Measurements from ENCODE around the gene SH3RF2. TPM values are rescaled to one million over a fixed set of nuclear protein-coding genes. Genes with fewer than 3 reads are reported as not detected.
"Not testable (repeated sequence)": the region's sequence is repeated elsewhere in the genome, so short reads cannot be mapped to it uniquely, and the experiment has no call there.

The SH3RF2 gene
- total RNA-seq, 2 experiments from 2014 or later: 0.12 TPM; not detected in 1

DNA sequence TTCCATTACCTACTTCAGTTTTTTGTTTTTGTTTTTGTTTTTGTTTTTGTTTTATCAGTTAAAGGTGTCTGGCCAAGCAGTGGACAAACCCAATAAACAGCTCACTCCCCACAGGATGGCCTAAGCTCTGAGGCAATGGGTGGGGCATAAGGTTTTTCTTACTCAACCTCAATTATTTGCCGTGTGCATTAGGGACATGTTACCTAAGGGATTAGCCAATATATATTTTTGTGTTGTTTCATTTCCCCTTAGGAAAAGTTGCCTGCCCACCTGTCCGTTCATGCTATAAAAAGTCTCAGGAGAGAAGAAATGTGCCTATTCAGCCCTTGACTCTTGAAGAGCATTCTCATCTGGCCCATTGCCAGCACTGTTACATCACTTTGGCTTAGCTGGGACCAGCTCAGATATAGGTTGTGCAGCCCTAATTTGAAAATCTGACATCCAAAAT lies 7.3 kb downstream of the SH3RF2 start:
- intact Hi-C loops (cut with micrococcal nuclease): no loop called here
- peaks cover 29% of the 10 kb centered on the region for H3K4me1 Mint-ChIP-seq (ENCODE audit: low read depth)

DNA sequence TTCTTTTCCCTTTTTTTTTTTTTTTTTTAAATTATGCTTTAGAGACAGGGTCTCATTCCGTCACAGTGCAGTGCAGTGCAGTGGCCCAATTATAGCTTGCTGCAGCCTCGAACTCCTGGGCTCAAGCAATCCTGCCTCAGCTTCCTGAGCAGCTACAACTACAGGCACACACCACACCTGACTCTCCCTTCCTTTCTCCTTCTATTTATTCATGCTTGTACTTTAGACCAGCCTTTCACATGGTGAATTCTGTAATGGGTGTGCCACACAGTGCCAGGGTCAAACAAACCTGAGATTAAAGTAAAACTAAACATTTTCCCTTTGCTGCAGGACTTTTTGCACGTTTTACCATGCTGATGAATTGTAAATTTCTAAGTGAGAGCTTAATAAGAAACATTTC lies 8.0 kb downstream of the SH3RF2 start:
- Mint-ChIP-seq H3K27me3 (peaks cover 33% of the 10 kb centered on the region), H3K4me3 (no peak overlapping the region), H3K36me3 (no peaks in the 10 kb centered on the region), H3K9me3 (no peaks in the 10 kb centered on the region), H3K27ac (no peak overlapping the region), H3K4me1 (ENCODE audit: low read depth) (peaks cover 29% of the 10 kb centered on the region)
- DNase-seq: no peak
- intact Hi-C loops (cut with micrococcal nuclease): no loop called here
- ChIA-PET POLR2A (no interaction called here), CTCF (no interaction called here)

More for the DNA sequence above, 7.3 kb downstream of the SH3RF2 start:
- Mint-ChIP-seq H3K27ac (no peak overlapping the region), H3K4me3 (no peak overlapping the region), H3K36me3 (no peaks in the 10 kb centered on the region), H3K9me3 (no peaks in the 10 kb centered on the region), H3K27me3 (peaks cover 33% of the 10 kb centered on the region)
- ChIA-PET POLR2A (no interaction called here), CTCF (no interaction called here)
- no peak for DNase-seq

DNA sequence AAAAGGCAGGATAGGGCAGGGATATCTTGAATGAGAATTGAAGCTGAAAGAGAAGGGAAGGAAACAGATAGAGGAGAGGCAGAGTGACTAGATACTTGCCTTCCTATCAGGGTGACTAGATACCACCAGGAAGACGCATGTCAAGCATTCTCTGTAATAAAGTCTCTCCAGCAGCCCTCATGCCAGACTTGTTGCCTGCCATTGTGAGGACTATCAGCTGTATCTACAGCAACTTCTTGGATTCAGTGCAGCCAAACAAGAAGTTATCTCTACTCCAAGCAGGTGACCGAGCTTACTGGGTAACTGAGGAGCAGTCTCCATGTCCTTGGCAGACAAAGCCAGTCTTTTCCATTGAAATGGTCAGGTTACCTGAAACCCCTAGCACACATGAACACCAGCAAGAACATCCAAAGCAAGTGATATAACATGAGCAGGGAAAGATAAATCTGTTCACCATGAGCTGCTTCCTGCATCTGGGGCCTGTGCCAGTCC lies 9.3 kb downstream of the SH3RF2 start:
- H3K36me3 Mint-ChIP-seq: no peaks in the 10 kb centered on the region
- no peak overlapping the region for H3K4me3 Mint-ChIP-seq
- peaks cover 29% of the 10 kb centered on the region for H3K4me1 Mint-ChIP-seq (ENCODE audit: low read depth)
- H3K27me3 Mint-ChIP-seq: peaks cover 27% of the 10 kb centered on the region
- no peak for DNase-seq
- CTCF ChIA-PET: interaction anchor here (0.9 to 1.3 kb wide), 3 partner anchors 8 to 1742 kb away, joined by 3 to 5 read pairs (median 4); no protein-coding TSS in a partner anchor
- intact Hi-C loops (cut with micrococcal nuclease): loop anchor here (1.0 to 2.0 kb wide), 4 partner anchors 8 to 1757 kb away; partner anchors contain the start of genes LARS1 and RBM27
- no peaks in the 10 kb centered on the region for H3K9me3 Mint-ChIP-seq
- POLR2A ChIA-PET: interaction anchor here (0.9 to 1.2 kb wide), 4 partner anchors 8 to 258 kb away, joined by 3 to 7 read pairs (median 4); partner anchors contain the start of gene RBM27
- H3K27ac Mint-ChIP-seq: no peak overlapping the region

DNA sequence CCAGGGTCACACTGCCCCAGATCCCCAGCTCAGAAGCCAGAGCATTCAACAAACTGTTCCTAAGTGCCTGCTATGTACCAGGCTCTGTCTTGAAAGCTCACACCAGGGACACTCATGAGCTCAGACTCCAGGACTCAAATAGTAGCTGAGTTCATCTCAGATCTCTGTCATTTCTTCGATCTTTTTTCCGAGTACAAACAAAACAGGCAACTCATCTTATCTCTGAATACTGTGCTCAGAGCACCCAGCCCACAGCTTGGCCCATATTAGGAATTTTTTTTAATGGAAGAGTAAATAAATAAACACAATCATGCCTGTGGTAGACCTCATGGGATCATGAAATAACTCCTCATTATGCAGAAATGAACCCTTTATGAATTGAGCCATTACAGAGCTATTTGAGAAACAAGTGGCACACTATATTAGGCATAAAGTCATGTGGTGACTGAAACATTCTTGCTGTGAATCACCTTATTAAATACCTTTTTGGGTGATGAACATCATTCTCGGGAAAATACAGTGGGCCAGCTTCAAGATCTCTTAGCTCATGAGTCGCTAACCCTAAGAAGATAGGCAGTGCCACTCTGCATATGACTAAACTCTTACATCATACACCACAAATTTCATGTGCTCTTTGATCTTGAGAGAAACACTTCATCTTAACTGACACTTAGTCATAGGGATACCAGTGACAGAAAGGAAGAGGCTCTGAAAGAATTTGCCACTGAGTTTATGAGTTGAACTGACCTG lies 9.9 kb downstream of the SH3RF2 start:
- peak overlapping the region; percentile 2 for H3K4me3 Mint-ChIP-seq
- intact Hi-C loops (cut with micrococcal nuclease): loop anchor here (1.0 to 2.0 kb wide), 4 partner anchors 9 to 1757 kb away; partner anchors contain the start of genes LARS1 and RBM27
- CTCF ChIA-PET: interaction anchor here (0.9 to 1.3 kb wide), 3 partner anchors 9 to 1742 kb away, joined by 3 to 5 read pairs (median 4); no protein-coding TSS in a partner anchor
- H3K36me3 Mint-ChIP-seq: no peaks in the 10 kb centered on the region
- no peaks in the 10 kb centered on the region for H3K9me3 Mint-ChIP-seq
- DNase-seq: no peak
- peaks cover 26% of the 10 kb centered on the region for H3K27me3 Mint-ChIP-seq
- H3K4me1 Mint-ChIP-seq (ENCODE audit: low read depth): peaks cover 27% of the 10 kb centered on the region
- H3K27ac Mint-ChIP-seq: no peak overlapping the region
- POLR2A ChIA-PET: interaction anchor here (0.9 to 1.2 kb wide), 5 partner anchors 9 to 257 kb away, joined by 3 to 7 read pairs (median 4); partner anchors contain the start of gene RBM27

DNA sequence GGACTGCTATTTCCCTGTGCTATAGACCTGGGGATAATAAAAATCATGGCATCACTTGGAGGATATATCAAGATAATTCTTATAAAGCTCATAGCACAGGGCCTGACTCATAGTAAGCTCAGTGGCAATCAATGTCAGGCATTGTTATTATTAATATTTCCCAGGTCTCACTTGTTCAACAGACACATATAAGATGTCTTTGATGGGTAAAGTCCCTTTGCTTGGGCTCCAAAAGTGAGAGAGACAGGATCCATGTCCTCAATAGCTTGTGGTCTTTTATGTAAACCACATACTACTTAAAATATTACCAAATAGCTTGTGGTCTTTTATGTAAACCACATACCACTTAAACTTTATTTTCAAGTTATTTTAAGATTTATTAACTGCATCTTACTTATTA lies 11.2 kb downstream of the SH3RF2 start:
- Mint-ChIP-seq H3K27me3 (peaks cover 20% of the 10 kb centered on the region), H3K36me3 (no peaks in the 10 kb centered on the region), H3K4me3 (no peak overlapping the region), H3K27ac (no peak overlapping the region), H3K4me1 (ENCODE audit: low read depth) (peaks cover 19% of the 10 kb centered on the region), H3K9me3 (no peaks in the 10 kb centered on the region)
- DNase-seq: no peak
- ChIA-PET POLR2A (no interaction called here), CTCF (no interaction called here)
- intact Hi-C loops (cut with micrococcal nuclease): loop anchor here (2.0 kb wide), 2 partner anchors 255 to 1759 kb away; partner anchors contain the start of gene RBM27

DNA sequence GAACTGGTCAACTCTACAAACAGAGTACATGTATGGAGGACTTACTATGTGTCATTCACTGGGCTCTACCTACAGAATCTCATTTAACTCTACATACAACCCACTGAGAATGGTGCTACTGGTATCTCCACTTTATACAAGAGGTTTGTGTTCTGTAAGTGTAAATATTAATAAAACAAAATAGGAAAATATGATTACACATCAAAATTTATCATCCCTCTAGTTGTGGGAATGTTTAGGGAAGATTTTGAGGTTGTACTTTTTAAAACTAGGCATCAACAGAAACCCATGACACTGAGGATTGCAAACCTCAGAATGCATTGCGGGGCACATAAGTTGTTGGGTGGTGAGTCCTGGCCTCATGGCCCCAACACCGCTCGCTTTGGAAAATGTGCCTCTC lies 11.7 kb downstream of the SH3RF2 start:
- Mint-ChIP-seq H3K27ac (no peak overlapping the region), H3K9me3 (no peaks in the 10 kb centered on the region), H3K4me3 (no peak overlapping the region), H3K4me1 (ENCODE audit: low read depth) (peaks cover 19% of the 10 kb centered on the region), H3K36me3 (no peaks in the 10 kb centered on the region), H3K27me3 (peaks cover 21% of the 10 kb centered on the region)
- ChIA-PET CTCF (no interaction called here), POLR2A (no interaction called here)
- intact Hi-C loops (cut with micrococcal nuclease): no loop called here
- DNase-seq: no peak

DNA sequence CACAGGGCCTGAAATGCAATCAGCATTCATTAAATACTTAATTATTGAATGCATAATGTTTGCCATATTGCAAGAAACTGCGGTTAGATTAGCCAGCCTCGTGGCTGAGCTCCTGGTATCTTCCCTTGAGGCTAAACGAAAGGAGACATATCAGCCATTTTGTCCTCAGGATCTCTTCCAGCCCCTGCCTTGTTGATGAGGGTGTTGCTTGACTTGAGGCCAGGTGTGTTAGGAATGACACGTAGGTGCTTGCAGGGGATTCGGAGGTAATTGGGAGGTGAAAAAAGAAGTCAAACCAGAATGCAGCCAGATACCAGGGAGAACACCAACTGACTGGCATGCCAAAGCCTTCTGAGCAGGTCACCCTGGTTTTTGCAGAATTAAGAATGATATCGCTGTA lies 12.5 kb downstream of the SH3RF2 start:
- H3K4me3 Mint-ChIP-seq: no peak overlapping the region
- H3K27ac Mint-ChIP-seq: no peak overlapping the region
- no peaks in the 10 kb centered on the region for H3K9me3 Mint-ChIP-seq
- POLR2A ChIA-PET: no interaction called here
- CTCF ChIA-PET: interaction anchor here (1.1 kb wide), 1 partner anchor 32 kb away, joined by 3 read pairs; no protein-coding TSS in a partner anchor
- H3K36me3 Mint-ChIP-seq: no peaks in the 10 kb centered on the region
- peaks cover 20% of the 10 kb centered on the region for H3K27me3 Mint-ChIP-seq
- peaks cover 19% of the 10 kb centered on the region for H3K4me1 Mint-ChIP-seq (ENCODE audit: low read depth)
- intact Hi-C loops (cut with micrococcal nuclease): no loop called here
- no peak for DNase-seq

DNA sequence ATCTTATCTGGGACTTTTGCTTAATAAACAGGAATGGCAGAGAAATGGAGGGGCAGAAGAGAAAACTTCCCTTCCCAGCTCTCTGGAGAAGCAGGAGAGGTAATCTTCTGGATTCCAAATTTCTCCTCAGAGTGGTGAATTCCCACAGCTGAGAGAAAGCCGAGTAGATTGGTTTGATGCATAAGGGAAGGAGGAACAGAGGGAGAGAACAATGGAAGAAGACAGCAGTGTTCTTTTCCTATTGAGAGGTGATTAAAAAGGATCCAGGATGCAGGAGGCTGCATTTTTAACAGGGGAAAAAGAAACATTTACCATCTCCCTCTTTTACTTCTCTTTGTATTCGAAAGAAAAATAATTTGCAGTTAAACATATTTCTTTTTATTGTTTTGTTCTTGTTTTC lies 13.1 kb downstream of the SH3RF2 start:
- intact Hi-C loops (cut with micrococcal nuclease): no loop called here
- ChIA-PET POLR2A (no interaction called here), CTCF (interaction anchor here (1.1 kb wide), 1 partner anchor 32 kb away, joined by 3 read pairs; no protein-coding TSS in a partner anchor)
- Mint-ChIP-seq H3K36me3 (no peaks in the 10 kb centered on the region), H3K4me3 (no peak overlapping the region), H3K27me3 (peaks cover 23% of the 10 kb centered on the region), H3K9me3 (no peaks in the 10 kb centered on the region), H3K4me1 (ENCODE audit: low read depth) (peaks cover 19% of the 10 kb centered on the region), H3K27ac (no peak overlapping the region)
- DNase-seq: no peak

DNA sequence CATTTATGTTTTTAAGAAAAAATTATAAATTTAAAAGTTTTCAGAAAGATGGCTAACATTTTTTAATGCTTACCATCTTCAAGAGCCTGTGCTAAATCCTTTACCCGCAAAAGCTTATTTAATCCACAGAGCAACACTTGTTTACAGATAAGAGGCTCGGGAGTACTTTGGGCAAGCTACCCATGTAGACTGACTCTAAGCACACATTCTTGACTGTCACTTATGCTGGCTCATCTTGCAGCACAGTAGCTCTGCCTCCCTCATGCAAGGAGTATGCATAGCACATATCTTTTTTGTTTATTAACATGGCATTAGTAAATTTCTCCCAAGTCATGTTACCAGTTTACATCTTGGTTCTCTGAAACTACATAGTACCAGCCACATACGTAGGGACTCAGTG lies 14.7 kb downstream of the SH3RF2 start:
- DNase-seq: no peak
- no peaks in the 10 kb centered on the region for H3K9me3 Mint-ChIP-seq
- H3K36me3 Mint-ChIP-seq: no peaks in the 10 kb centered on the region
- H3K27ac Mint-ChIP-seq: no peak overlapping the region
- peaks cover 19% of the 10 kb centered on the region for H3K27me3 Mint-ChIP-seq
- intact Hi-C loops (cut with micrococcal nuclease): no loop called here
- H3K4me1 Mint-ChIP-seq (ENCODE audit: low read depth): peaks cover 11% of the 10 kb centered on the region
- no peak overlapping the region for H3K4me3 Mint-ChIP-seq
- ChIA-PET CTCF (no interaction called here), POLR2A (no interaction called here)

DNA sequence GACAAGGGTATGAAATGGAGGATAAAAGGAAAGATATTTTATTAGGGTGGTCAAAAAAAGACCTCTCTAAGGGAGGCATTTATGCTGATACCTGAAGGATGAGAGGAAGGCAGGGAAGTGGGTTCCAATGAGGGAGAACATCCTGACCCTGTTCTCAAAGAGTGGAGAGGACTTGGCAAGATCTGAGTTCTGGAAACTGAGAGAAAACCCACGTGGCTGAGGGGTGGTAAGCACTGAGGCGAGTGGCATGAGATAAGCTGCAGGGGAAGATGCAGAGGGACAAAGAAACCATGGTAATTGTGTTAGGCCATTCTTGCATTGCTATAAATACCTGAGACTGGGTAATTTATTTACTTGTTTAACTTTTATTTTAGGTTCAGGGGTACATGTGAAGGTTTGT lies 16.8 kb downstream of the SH3RF2 start:
- Mint-ChIP-seq H3K36me3 (no peaks in the 10 kb centered on the region), H3K4me1 (ENCODE audit: low read depth) (no peaks in the 10 kb centered on the region), H3K9me3 (no peaks in the 10 kb centered on the region), H3K27me3 (peaks cover 19% of the 10 kb centered on the region), H3K4me3 (no peak overlapping the region), H3K27ac (no peak overlapping the region)
- ChIA-PET POLR2A (no interaction called here), CTCF (no interaction called here)
- intact Hi-C loops (cut with micrococcal nuclease): loop anchor here (2.0 kb wide), 1 partner anchor 16 kb away; the partner anchor contains the start of gene SH3RF2
- DNase-seq: no peak

DNA sequence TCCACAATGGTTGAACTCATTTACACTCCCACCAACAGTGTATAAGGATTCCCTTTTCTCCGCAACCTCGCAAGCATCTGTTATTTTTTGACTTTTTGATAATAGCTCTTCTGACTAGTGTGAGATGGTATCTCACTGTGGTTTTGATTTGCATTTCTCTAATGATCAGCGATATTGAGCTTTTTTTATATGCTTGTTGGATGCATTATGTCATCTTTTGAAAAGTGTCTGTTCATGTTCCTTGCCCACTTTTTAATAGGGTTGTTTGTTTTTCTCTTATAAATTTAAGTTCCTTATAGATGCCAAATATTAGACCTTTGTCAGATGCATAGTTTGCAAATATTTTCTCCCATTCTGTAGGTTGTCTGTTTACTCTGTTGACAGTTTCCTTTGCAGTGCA lies 17.8 kb downstream of the SH3RF2 start:
- intact Hi-C loops (cut with micrococcal nuclease); H3K9me3 Mint-ChIP-seq; POLR2A ChIA-PET; DNase-seq; H3K27ac Mint-ChIP-seq; CTCF ChIA-PET; H3K4me3 Mint-ChIP-seq; H3K4me1 Mint-ChIP-seq (ENCODE audit: low read depth); H3K36me3 Mint-ChIP-seq: not testable (repeated sequence)
- H3K27me3 Mint-ChIP-seq: peaks cover 16% of the 10 kb centered on the region

DNA sequence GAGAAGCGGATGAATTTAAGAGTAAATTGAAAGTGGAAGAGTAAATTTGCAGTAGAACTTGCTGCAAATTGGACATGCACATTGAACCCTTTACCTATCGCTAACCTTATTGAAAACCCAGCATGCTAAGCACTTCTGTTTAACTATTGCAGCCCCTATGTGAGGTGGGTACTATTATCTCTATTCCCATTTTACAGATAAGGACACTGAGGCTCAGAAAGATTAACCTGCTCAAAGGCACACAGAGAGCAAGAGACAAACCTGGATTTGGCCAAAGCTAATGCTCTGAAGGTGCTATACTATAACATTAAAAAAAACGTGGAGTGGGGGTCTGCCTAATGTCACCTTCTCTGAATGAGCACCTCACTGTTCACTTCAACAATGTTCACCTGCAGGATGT lies 21.0 kb downstream of the SH3RF2 start:
- DNase-seq: no peak
- H3K4me1 Mint-ChIP-seq (ENCODE audit: low read depth): no peaks in the 10 kb centered on the region
- CTCF ChIA-PET: no interaction called here
- no peak overlapping the region for H3K4me3 Mint-ChIP-seq
- POLR2A ChIA-PET: interaction anchor here (0.5 kb wide), 1 partner anchor 889 kb away, joined by 3 read pairs; no protein-coding TSS in a partner anchor
- no peaks in the 10 kb centered on the region for H3K36me3 Mint-ChIP-seq
- H3K27ac Mint-ChIP-seq: no peak overlapping the region
- H3K9me3 Mint-ChIP-seq: no peaks in the 10 kb centered on the region
- H3K27me3 Mint-ChIP-seq: peaks cover 8% of the 10 kb centered on the region
- intact Hi-C loops (cut with micrococcal nuclease): no loop called here

Data from activated CD4-positive, alpha-beta memory T cell treated with anti-CD3 and anti-CD28 coated beads for 36 hours (primary cell).